Muscle of leg (tissue), 11 donors: ENCODE data around the gene FBXL16. TPM values are rescaled to one million over a fixed set of nuclear protein-coding genes. Genes with fewer than 3 reads are reported as not detected.

Source experiments
- DNase-seq: peaks from one replicate; pipeline ENCODE4 v3.0.0; 2013
- H3K27ac ChIP-seq: one replicate; pipeline ENCODE4 v1.5.1; 2013; ENCODE audit warnings: mild to moderate bottlenecking, low read length, control low read depth
- H3K27me3 ChIP-seq: one replicate; pipeline ENCODE4 v1.6.1; 2013; ENCODE audit warnings: low read length; ENCODE audit not compliant: control insufficient read depth, insufficient read depth
- H3K36me3 ChIP-seq: one replicate; pipeline ENCODE4 v1.6.1; 2013; ENCODE audit warnings: low read length; ENCODE audit not compliant: control insufficient read depth, insufficient read depth
- H3K4me1 ChIP-seq: one replicate; pipeline ENCODE4 v1.6.1; 2013; ENCODE audit warnings: low read length; ENCODE audit not compliant: control insufficient read depth, insufficient read depth
- H3K4me3 ChIP-seq: one replicate; pipeline ENCODE4 v1.5.1; 2013; ENCODE audit warnings: low read length, control low read depth
- H3K9me3 ChIP-seq: replicated peaks from 2 replicates; pipeline ENCODE4 v1.6.1; 2013; ENCODE audit warnings: low read depth, low read length; ENCODE audit not compliant: control insufficient read depth
- WGBS: methylation state at CpG from one replicate; pipeline ENCODE4 v1.1.5; 2013; ENCODE audit warnings: missing lambda C conversion rate; ENCODE audit not compliant: insufficient coverage; 5-methylcytosine and 5-hydroxymethylcytosine counted together
- polyA plus RNA-seq, 8 donors: library from polyadenylated mRNA; unstranded; fragments of 120-200 nt; gene quantifications; one replicate each; pipeline versions ENCODE4 v1.2.1 to v1.2.3, GENCODE V29; 2013; ENCODE audit warnings: inconsistent platforms in 1 of 8, low replicate concordance in 1 of 8; ENCODE audit not compliant: insufficient read length in 8 of 8, insufficient read depth in 1 of 8
- total RNA-seq: library from RNA; stranded (reverse); fragments of 120-200 nt; gene quantifications from one replicate; pipeline ENCODE4 v1.2.4, GENCODE V29; 2013

Gene FBXL16
- total and polyA plus RNA-seq, 9 donors: 0.18 to 0.87 (median 0.42) TPM; not detected in 1

DNA sequence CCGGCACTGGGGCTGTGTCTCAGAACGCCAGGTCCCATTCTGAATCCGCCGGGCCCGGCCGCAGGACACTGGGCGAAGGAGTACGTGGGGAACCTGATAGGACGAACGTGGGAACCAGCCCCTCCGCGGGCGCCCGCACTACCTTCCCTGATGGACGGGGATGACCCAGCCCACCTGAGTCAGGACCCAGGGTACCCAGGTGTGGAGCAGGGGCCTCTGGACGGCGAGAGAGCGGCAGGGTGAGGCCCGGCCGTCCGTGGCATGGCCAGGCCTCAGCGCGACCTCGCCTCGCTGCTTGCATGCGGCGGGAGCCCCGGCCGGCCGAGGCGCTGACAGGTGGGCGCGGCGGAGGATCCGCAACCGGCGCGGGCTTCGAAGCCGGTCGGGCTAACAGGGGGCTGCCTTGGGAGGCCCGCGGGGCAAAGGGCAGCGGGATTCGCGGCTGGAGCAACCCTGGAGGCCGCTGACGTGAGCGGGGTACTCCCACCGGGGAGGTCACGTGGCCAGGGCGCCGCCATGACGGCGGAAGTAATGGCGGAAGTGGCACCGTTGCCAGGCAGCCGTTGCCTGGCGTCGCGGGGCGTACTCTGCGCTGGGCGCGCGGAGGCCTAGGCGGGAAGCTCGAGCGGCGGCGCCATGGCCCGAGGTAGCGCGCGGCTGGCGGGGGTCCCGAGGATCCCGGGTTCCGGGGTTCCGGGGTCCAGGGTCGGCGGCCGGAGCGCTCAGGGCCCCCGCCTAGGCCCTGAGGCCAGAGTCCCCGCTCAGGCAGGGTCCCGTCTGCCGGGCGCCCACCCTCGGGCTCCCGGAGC lies 56.6 kb downstream of the FBXL16 start, which contains the start of gene WDR90:
WDR90 (plus strand) TSS at position 585 of the 809 bp plus-strand sequence; CDS start at position 637, 52 bp downstream.
- H3K9me3 ChIP-seq: no peaks in the 10 kb centered on the region
- under 1% methylated on average over 91 of the region's 91 CpGs for WGBS
- peak; percentile 96 for DNase-seq
- H3K27me3 ChIP-seq: no peaks in the 10 kb centered on the region
- H3K27ac ChIP-seq: peak within 1 kb of the TSS; percentile 82
- peaks cover 27% of the 10 kb centered on the region for H3K4me1 ChIP-seq
- H3K4me3 ChIP-seq: peak within 1 kb of the TSS; percentile 71
- peaks cover 26% of the 10 kb centered on the region for H3K36me3 ChIP-seq

DNA sequence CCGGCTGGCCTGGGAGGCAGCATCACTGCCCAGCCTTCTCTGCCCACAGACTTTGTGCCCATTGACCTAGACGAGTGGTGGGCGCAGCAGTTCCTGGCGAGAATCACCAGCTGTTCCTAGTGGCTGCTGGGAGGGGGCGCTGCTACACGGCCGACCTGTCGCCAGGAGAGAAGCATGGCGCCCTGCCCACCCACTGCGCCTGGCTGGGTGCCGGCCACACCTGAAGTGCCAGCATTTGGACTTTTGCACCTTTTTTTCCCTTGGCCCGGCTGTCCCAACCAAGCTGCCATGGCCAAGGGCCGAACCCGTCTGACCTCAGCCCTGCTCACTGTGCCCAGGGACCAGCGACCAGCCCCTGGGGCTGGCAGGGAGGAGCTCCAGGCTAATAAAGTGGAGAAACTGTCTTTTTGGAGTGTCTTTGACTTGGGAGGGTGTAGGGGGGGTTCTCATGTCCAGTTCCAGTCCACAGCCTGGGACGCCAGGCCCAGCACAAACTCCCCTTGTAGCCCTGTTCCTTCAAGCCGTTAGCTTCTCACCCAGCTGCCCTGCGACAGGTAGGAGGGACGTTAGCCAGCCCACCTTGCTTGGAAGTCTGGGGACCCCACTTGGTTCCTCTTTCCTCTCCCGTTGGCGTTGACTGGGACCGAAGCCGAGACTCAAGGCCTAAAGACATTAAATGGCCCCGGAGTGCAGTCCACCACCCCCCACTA lies 57.4 kb downstream of the FBXL16 start:
- H3K4me1 ChIP-seq: peaks cover 27% of the 10 kb centered on the region
- H3K27me3 ChIP-seq: no peaks in the 10 kb centered on the region
- H3K9me3 ChIP-seq: no peaks in the 10 kb centered on the region
- H3K27ac ChIP-seq: peak overlapping the region; percentile 82
- peaks cover 22% of the 10 kb centered on the region for H3K36me3 ChIP-seq
- H3K4me3 ChIP-seq: peak overlapping the region; percentile 71
- WGBS: 20% methylated on average over 20 of the region's 24 CpGs
- no peak for DNase-seq

DNA sequence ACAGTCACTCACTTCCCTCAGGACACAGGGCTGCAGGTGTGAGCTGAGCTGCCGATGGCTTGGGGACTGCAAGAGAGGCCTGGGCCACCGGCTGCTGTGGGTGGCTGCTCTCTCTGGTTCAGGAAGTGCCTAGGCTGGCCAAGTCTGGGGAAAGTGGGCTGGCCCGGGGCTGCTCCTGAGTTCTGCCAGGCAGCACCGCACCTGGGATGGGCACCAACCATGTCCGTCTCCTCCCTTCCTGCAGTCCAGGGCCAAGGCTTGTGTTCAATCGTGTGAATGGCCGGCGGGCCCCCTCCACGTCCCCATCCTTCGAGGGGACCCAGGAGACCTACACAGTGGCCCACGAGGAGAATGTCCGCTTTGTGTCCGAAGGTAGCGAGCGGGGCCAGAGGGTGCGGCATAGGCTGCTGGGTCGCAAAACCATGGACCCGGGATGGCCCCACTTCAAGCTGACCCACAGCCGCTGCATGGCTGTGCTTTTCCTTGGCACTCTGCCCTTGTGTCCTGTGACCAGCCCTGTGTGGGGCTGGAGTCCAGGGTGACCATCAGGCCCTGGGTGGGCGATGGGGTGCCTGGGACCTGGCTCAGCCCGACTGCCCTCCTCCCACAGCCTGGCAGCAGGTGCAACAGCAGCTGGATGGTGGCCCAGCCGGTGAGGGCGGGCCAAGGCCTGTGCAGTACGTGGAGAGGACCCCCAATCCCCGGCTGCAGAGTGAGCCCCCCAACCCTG lies 58.3 kb downstream of the FBXL16 start:
- H3K9me3 ChIP-seq: no peaks in the 10 kb centered on the region
- 88% methylated on average over 20 of the region's 25 CpGs for WGBS
- H3K36me3 ChIP-seq: peaks cover 17% of the 10 kb centered on the region
- H3K27ac ChIP-seq: no peak overlapping the region
- peaks cover 33% of the 10 kb centered on the region for H3K4me1 ChIP-seq
- DNase-seq: no peak
- no peak overlapping the region for H3K4me3 ChIP-seq
- H3K27me3 ChIP-seq: peaks cover 9% of the 10 kb centered on the region

DNA sequence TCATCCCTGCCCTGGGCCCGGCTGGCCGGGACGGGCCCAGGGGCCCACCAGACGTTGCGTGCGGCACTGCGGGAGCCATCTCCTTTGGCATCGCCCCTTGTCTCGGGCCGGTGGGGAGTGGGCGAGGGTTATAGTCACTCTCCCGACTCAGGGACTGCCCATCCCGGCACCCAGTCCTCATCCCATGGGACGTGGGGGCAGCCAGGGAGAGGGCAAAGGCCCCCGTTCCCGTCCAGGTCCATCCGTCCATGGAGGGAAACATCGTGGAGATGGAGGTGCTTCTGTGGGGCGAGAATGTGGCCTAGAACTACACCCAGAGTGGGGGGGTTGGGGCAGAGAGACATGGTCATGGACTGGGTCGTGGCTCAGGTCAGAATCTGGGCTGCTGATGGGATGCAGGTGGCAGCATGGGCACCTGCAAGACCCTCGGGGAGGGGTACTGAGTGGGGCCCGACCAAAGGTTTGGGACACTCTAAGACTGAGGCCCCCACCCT lies 58.9 kb downstream of the FBXL16 start:
- Histone ChIP-seq H3K9me3 (no peaks in the 10 kb centered on the region), H3K4me3 (no peak overlapping the region), H3K27ac (no peak overlapping the region), H3K36me3 (peaks cover 14% of the 10 kb centered on the region), H3K27me3 (peaks cover 9% of the 10 kb centered on the region), H3K4me1 (peaks cover 34% of the 10 kb centered on the region)
- DNase-seq: no peak
- WGBS: 80% methylated on average over 13 of the region's 22 CpGs

DNA sequence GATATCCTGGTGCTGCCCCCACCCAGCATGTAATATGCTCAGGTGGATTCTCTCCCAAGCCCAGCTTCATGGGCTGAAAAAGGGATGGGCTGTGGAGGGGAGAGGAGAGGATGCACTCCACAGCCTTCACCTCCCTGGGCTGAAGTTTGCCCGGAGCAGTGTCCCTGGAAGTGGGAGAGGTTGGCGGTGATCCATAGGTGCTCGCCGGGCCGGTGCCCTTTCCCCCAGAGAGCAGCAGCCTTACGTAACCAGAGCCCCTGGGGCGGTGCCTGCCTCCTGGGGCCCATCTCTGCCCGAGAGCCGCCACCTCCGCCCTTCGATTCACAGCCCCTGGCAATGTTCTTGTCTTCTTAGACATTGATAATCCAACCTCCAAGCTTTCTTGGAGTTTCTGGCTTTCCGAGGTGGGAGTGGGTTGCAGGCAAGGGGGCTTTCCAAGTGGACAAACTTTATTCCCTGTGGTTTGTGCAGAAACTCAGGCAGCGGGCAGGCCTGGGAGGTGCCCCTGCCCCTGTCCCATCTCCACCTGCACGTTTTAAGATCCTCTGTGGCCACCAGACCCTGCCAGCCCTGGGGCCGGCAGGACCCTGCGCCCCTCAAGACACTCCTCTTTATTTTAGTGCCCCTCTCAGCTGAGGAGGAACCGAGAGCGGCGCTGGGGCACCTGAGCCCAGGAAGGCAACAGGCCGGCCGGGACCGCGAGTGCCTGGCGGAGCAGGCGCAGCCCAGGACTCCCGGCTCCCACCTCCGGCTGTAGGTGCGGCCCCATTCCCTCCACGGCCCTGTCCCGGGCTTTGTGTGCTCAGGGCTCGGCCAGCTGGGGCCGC lies 59.5 kb downstream of the FBXL16 start:
- WGBS: 72% methylated on average over 25 of the region's 32 CpGs
- no peak for DNase-seq

DNA sequence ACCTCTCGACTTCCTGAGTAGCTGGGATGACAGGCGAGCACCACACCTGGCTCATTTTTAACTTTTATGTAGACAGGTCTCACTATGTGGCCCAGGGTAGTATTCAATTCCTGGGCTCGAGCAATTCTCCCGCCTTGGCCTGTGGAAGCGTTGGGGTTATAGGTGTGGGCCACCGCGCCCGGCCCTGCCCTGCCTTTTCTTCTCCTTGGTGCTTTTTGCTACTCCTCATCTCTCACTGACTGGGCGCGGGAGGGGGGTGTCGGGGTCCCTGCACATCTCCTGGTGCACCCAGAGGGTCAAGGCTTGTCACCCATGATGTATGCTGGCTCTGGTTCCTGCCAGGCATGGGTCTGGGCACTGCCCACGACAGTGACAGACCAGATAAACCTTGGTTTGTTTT lies 61.0 kb downstream of the FBXL16 start:
- H3K36me3 ChIP-seq: peaks cover 4% of the 10 kb centered on the region
- peaks cover 9% of the 10 kb centered on the region for H3K27me3 ChIP-seq
- 99% methylated on average over 10 of the region's 12 CpGs for WGBS
- no peak overlapping the region for H3K4me3 ChIP-seq
- peaks cover 35% of the 10 kb centered on the region for H3K4me1 ChIP-seq
- no peak for DNase-seq
- no peaks in the 10 kb centered on the region for H3K9me3 ChIP-seq
- H3K27ac ChIP-seq: no peak overlapping the region

More for the DNA sequence above, 59.5 kb downstream of the FBXL16 start:
- Histone ChIP-seq H3K4me3 (no peak overlapping the region), H3K36me3 (peaks cover 10% of the 10 kb centered on the region), H3K4me1 (peaks cover 38% of the 10 kb centered on the region), H3K27ac (no peak overlapping the region), H3K9me3 (no peaks in the 10 kb centered on the region), H3K27me3 (peaks cover 9% of the 10 kb centered on the region)

DNA sequence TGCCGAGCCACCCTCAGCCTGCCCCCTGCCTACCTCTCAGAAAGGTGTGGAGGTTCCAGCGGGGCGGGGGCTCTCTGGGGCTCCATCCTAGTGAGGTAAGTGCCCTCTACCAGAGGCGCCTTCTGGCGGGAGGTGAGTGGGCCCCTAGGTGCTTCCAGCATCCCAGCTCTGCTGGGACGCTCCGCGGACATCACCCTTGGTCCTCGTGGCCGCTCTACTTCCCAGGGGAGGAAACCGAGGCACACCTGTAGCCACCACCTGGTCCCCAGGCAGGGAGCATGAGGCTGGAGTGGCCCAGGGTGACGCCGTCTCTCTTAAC lies 62.6 kb downstream of the FBXL16 start:
- Histone ChIP-seq H3K27me3 (peaks cover 9% of the 10 kb centered on the region), H3K27ac (no peak overlapping the region), H3K36me3 (peaks cover 4% of the 10 kb centered on the region), H3K4me1 (peaks cover 30% of the 10 kb centered on the region), H3K9me3 (no peaks in the 10 kb centered on the region), H3K4me3 (peak overlapping the region; percentile 41)
- 80% methylated on average over 9 of the region's 13 CpGs for WGBS
- DNase-seq: no peak
